Lung (tissue), 12 donors: Measurements from ENCODE around the gene PFDN2. TPM values are rescaled to one million over a fixed set of nuclear protein-coding genes. Genes with fewer than 3 reads are reported as not detected.

Experiments
- ATAC-seq: fragments of 200-7000 bp; cut with Tn5 transposase; one replicate; pipeline ENCODE4 v1.9.1; 2020; ENCODE audit warnings: moderate number of reproducible peaks; ENCODE audit not compliant: insufficient read depth, low FRiP score
- DNase-seq, 3 donors: peaks; one replicate each; pipeline ENCODE4 v3.0.0-alpha.2; 2013 to 2017
- H3K27ac ChIP-seq, 2 donors: one replicate each; pipeline ENCODE4 v1.5.1; 2013; ENCODE audit warnings: mild to moderate bottlenecking in 2 of 2, moderate library complexity in 2 of 2, control low read depth in 1 of 2, inconsistent platforms in 1 of 2, low read depth in 1 of 2, low read length in 1 of 2
- H3K27me3 ChIP-seq, 3 donors: one replicate each; pipeline ENCODE4 v1.5.1; 2013; ENCODE audit warnings: low read length in 2 of 3; ENCODE audit not compliant: control insufficient read depth in 3 of 3, insufficient read depth in 3 of 3
- H3K36me3 ChIP-seq, 4 donors: one replicate each; pipeline ENCODE4 v1.5.1; 2013; ENCODE audit warnings: low read length in 4 of 4, mild to moderate bottlenecking in 1 of 4, moderate library complexity in 1 of 4; ENCODE audit not compliant: control insufficient read depth in 4 of 4, insufficient read depth in 4 of 4
- H3K4me1 ChIP-seq, 5 donors: one replicate each; pipeline ENCODE4 v1.5.1; 2013; ENCODE audit warnings: low read length in 5 of 5, mild to moderate bottlenecking in 2 of 5, moderate library complexity in 1 of 5; ENCODE audit not compliant: control insufficient read depth in 5 of 5, insufficient read depth in 5 of 5
- H3K4me3 ChIP-seq: one replicate; pipeline ENCODE4 v1.5.1; 2013; ENCODE audit warnings: mild to moderate bottlenecking, control low read depth, moderate library complexity
- H3K9ac ChIP-seq, 2 donors: one replicate each; pipeline ENCODE4 v1.5.1; 2013; ENCODE audit warnings: low read length in 2 of 2, control low read depth in 1 of 2; ENCODE audit not compliant: insufficient read depth in 1 of 2
- H3K9me3 ChIP-seq, 4 donors: one replicate each; pipeline ENCODE4 v1.5.1; 2013; ENCODE audit warnings: low read length in 3 of 4, mild to moderate bottlenecking in 1 of 4, moderate library complexity in 1 of 4; ENCODE audit not compliant: control insufficient read depth in 4 of 4, insufficient read depth in 3 of 4
- WGBS, 2 donors: extraction: QIAGEN DNeasy Blood & Tissue Kit; methylation state at CpG; one replicate each; pipeline ENCODE4 v1.1.7; 2013; 5-methylcytosine and 5-hydroxymethylcytosine counted together
- polyA plus RNA-seq, 2 donors: library from polyadenylated mRNA; stranded (reverse); fragments of 200-250 nt; gene quantifications; one replicate each; pipeline ENCODE4 v1.2.1, GENCODE V29; 2013
- total RNA-seq, 2 donors: library from RNA; depleted of rRNA in 1 of 2; stranded (reverse); fragments of >200 nt in 1 of 2; gene quantifications; one replicate each; pipeline ENCODE4 v1.2.1, GENCODE V29; 2014 to 2021
- TF ChIP-seq, protein P1 (sequence below): IDR thresholded peaks from 2 replicates; pipeline ENCODE4 v1.5.1; 2012; ENCODE audit warnings: mild to moderate bottlenecking; ENCODE audit errors: control extremely low read depth, extremely low read depth
- donor health status: control.
- donor health status: control.
- donor health status: Bipolar disorder and iron deficiency.
- donor health status: healthy.
- donor health status: DM: yes; HTN: yes; CAD: no.

Gene PFDN2
- total and polyA plus RNA-seq, 4 donors: 21.5 to 324 (median 93.5) TPM

DNA sequence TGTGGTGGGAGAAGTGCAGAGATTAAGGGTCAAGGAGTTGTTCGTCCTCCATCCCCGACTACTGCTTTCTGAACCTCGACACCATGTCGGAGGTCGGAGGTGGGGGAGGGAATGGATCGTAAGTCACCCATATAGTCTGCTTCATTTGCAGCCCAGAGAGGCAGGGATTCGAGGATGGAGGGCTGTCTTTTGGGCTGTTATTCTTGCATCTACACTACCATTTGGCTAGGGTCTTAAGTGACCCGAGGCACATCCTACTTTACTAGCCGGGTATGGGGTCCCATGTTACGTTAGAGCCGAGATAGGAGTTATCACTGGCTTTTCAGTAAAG lies 42.0 kb upstream of the PFDN2 start:
- H3K36me3 ChIP-seq: peaks cover 2 to 32% (median 13%) of the 10 kb centered on the region in 4 donors
- no peak for ATAC-seq
- H3K9me3 ChIP-seq: no peaks in the 10 kb centered on the region

DNA sequence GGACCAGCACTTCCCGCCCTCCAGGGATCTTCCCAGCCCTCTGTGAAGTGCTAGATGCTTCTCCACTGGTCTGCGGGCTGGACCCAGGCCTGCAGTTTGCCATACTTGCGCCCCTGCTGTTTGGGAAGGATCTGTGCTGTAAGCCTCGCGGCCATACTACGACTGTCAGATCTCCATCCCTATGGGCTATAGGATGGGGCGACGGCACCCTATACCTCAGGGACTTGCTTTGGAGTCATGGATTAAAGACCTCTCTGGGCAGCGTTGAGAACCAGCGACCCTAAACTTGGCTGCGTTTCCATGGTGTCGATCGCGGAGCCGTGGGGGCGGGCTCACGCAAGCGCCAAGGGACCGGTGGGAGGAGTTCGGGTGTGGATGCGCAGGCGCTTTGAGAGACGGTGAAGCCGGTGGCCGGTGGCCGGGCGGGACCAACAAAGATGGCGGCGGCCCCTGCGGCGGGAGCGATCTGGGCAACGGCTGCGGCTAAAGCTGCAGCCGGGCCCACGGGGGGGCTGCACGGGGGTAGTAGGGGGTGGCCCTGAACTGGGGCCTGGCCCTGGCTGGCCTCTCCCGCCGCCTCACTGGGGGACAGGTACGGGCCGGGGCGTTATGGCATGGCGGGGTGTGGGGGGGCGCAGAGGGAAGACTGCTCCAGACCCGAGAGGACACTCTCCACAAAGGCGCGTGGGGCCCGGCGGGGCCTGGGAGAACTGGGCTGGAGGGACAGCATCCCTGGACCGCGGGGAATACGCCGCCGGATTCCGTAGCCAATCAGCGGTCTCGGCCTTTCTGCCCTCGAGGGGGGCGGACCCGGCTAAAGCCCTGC lies 41.5 kb upstream of the PFDN2 start, which contains the start of gene USP21:
Gene USP21, plus strand, starts transcription at position 414 of the 826 bp plus-strand sequence. CDS start 1,141 bp downstream, outside the sequence.
- ATAC-seq (peak; percentile 95), DNase-seq (peak; percentile 95 to 97 (median 96))
- no peaks in the 10 kb centered on the region for H3K9me3 ChIP-seq
- peak within 1 kb of the TSS; percentile 93 for H3K4me3 ChIP-seq
- TF ChIP-seq, protein P1, sequence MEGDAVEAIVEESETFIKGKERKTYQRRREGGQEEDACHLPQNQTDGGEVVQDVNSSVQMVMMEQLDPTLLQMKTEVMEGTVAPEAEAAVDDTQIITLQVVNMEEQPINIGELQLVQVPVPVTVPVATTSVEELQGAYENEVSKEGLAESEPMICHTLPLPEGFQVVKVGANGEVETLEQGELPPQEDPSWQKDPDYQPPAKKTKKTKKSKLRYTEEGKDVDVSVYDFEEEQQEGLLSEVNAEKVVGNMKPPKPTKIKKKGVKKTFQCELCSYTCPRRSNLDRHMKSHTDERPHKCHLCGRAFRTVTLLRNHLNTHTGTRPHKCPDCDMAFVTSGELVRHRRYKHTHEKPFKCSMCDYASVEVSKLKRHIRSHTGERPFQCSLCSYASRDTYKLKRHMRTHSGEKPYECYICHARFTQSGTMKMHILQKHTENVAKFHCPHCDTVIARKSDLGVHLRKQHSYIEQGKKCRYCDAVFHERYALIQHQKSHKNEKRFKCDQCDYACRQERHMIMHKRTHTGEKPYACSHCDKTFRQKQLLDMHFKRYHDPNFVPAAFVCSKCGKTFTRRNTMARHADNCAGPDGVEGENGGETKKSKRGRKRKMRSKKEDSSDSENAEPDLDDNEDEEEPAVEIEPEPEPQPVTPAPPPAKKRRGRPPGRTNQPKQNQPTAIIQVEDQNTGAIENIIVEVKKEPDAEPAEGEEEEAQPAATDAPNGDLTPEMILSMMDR: no peak
- H3K4me1 ChIP-seq: peaks cover 4 to 25% (median 8%) of the 10 kb centered on the region in 5 donors
- H3K36me3 ChIP-seq: peaks cover 2 to 32% (median 13%) of the 10 kb centered on the region in 4 donors
- no peaks in the 10 kb centered on the region for H3K27me3 ChIP-seq
- WGBS, 2 donors: 1 to 4% methylated on average over 55 to 60 of the region's 60 CpGs
- peak within 1 kb of the TSS; percentile 75 to 87 for H3K9ac ChIP-seq
- peak within 1 kb of the TSS; percentile 82 to 95 for H3K27ac ChIP-seq

More for the DNA sequence above, 42.0 kb upstream of the PFDN2 start:
- Histone ChIP-seq H3K27ac (peak overlapping the region in 1 of 2 donors; percentile 95), H3K27me3 (no peaks in the 10 kb centered on the region), H3K4me3 (peak overlapping the region; percentile 93), H3K4me1 (peaks cover 2 to 19% (median 7%) of the 10 kb centered on the region in 5 donors), H3K9ac (peak overlapping the region; percentile 75 to 87)
- 10 to 11% methylated on average over 11 of the region's 11 CpGs for WGBS, 2 donors
- no peak for DNase-seq
- TF ChIP-seq, protein P1: no peak

DNA sequence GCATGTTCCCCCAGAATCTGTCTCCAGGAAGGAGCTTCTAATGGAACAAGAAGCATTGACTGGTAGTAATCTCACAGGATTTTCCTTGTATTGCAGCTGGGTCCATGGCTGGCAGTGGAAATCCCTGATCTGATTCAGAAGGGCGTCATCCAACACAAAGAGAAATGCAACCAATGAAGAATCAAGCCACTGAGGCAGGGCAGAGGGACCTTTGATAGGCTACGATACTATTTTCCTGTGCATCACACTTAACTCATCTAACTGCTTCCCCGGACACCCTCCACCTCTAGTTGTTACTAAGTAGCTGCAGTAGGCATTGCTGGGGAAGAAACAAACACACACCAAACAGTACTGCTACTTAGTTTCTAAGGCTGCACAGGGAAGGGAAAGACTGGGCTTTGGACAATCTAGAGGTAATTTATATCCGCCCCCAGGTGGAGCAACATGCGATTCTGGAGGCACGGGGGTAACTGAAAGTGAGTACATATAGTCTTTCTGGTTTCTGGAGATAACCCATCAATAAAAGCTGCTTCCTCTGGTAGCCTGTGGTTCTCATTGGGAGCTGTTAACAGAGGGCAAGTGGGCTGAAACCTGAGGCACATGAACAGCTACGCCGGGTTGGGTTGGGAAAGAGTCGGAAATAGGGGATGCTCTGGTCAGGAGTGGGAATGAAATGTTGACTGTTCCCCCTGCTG lies 40.6 kb upstream of the PFDN2 start:
- Histone ChIP-seq H3K9ac (peak overlapping the region in 1 of 2 donors; percentile 74), H3K36me3 (peaks cover 2 to 25% (median 11%) of the 10 kb centered on the region in 4 donors), H3K4me3 (peak overlapping the region; percentile 93), H3K27ac (peak overlapping the region; percentile 76 to 95), H3K9me3 (no peaks in the 10 kb centered on the region), H3K27me3 (no peaks in the 10 kb centered on the region), H3K4me1 (peaks cover 4 to 27% (median 8%) of the 10 kb centered on the region in 5 donors)
- 66 to 70% methylated on average over 9 of the region's 9 CpGs for WGBS, 2 donors
- DNase-seq: no peak
- TF ChIP-seq, protein P1: no peak
- no peak for ATAC-seq
